Esophagus (tissue), 2 donors: ENCODE measurements around the gene POR. TPM values are rescaled to one million over a fixed set of nuclear protein-coding genes. Genes with fewer than 3 reads are reported as not detected.

ENCODE experiments used
- H3K27ac ChIP-seq, 2 donors: one replicate each; pipeline ENCODE4 v1.5.1; 2013; ENCODE audit warnings: low read depth in 2 of 2, mild to moderate bottlenecking in 2 of 2, inconsistent platforms in 1 of 2, low read length in 1 of 2, moderate library complexity in 1 of 2
- H3K27me3 ChIP-seq, 2 donors: one replicate each; pipeline ENCODE4 v1.6.1; 2013; ENCODE audit warnings: low read length in 2 of 2, control low read depth in 1 of 2, mild to moderate bottlenecking in 1 of 2; ENCODE audit not compliant: insufficient read depth in 2 of 2, control insufficient read depth in 1 of 2
- H3K36me3 ChIP-seq, 2 donors: one replicate each; pipeline ENCODE4 v1.6.1; 2013; ENCODE audit warnings: low read length in 1 of 2; ENCODE audit not compliant: control insufficient read depth in 2 of 2, insufficient read depth in 2 of 2
- H3K4me1 ChIP-seq, 2 donors: one replicate each; pipeline ENCODE4 v1.6.1; 2013; ENCODE audit warnings: low read length in 1 of 2; ENCODE audit not compliant: control insufficient read depth in 2 of 2, insufficient read depth in 2 of 2
- H3K4me3 ChIP-seq, 2 donors: one replicate each; pipeline ENCODE4 v1.5.1; 2013; ENCODE audit warnings: low read length in 2 of 2, mild to moderate bottlenecking in 2 of 2, low read depth in 1 of 2, moderate library complexity in 1 of 2
- H3K9me3 ChIP-seq, 2 donors: one replicate each; pipeline ENCODE4 v1.6.1; 2013; ENCODE audit warnings: mild to moderate bottlenecking in 2 of 2, low read depth in 1 of 2, low read length in 1 of 2, moderate library complexity in 1 of 2; ENCODE audit not compliant: control insufficient read depth in 2 of 2, insufficient read depth in 1 of 2
- WGBS, 2 donors: extraction: QIAGEN DNeasy Blood & Tissue Kit; methylation state at CpG; one replicate each; pipeline ENCODE4 v1.1.7; 2013; 5-methylcytosine and 5-hydroxymethylcytosine counted together
- polyA plus RNA-seq, 2 donors: library from polyadenylated mRNA; stranded (reverse); fragments of 200-250 nt; gene quantifications; one replicate each; pipeline ENCODE4 v1.2.3, GENCODE V29; 2013
- donor health status: healthy with polysubstance abuse.
- donor health status: Bipolar disorder and iron deficiency.

POR gene
- polyA plus RNA-seq, 2 donors, result 94.5 to 102 TPM

DNA sequence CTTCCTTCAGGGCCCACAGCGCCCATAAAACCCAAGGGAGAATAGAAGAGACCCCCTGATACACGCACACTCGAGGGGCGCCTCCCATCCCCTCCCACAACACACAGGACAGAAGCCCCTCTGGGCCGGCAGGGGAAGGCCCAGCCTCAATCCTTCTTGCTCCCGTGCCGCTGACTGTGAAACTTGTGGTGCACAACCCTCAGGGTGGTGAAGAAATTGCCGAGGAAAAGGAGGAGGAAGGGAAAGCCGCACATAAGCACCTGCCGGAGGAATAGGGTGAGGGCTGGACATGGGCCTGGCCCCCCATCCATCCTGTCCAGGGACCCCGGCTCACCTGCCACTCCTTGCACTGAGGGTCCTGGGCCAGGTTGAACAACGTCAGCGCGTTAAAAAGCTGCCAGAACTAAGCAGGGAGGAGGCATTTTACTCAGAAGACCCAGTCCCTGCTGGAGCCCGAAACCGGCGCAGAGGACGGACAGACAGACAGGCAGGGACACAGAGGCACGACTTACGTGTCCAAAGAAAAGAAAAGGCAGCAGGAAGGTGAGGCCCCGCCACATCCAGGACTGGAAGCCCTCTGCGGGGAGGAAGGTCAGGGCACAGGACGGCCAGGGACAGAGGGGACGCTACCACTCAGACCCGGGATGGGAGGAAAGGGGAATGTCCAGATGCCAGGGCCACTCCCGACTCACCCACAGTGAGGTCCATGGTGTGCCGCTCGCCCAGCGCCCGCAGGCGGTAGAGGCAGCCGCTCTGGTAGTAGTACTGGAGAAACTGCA is 72.3 kb downstream of the POR start:
- no peaks in the 10 kb centered on the region for H3K27me3 ChIP-seq
- H3K27ac ChIP-seq, result no peak overlapping the region
- peaks cover 2 to 12% of the 10 kb centered on the region in 2 donors for H3K4me1 ChIP-seq
- no peak overlapping the region for H3K4me3 ChIP-seq
- peaks cover 8 to 51% of the 10 kb centered on the region in 2 donors for H3K36me3 ChIP-seq
- H3K9me3 ChIP-seq, result no peaks in the 10 kb centered on the region
- 91% methylated on average over 32 of the region's 32 CpGs for WGBS, 2 donors

DNA sequence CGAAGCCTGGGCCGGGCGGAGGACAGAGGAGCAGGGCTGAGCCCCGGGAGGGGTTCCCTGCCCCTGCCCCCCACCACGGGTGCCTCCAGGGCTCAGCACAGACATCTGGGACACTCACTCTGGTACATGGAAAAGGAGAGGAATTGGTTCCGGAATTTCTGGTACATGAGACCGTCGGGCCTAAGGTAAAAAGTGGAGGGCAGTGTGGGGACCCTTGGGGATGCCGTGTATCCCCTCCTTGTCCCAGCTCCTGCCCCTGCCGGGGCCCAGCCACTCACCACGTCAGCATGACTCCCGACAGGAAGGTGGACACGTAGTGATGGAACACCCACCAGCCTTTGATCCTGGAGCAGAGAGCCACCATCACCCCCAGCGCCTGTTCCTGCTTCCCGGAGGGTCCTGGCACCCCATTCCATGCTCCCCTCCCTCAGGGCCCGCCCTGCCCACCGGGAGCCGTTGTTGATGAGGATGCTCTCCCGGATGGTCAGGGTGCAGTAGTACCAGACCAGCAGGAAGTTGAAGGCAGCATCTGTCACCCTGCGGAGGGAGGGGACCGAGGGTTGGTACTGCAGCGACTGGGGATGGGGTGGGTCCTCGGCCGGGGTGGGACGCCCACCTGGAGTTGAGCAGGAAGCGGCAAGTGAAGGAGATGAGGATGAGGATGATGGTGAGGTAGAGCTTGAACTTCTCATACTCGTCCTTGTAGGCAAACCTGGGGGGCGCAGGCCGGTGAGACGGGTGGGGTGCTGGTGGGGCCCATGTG is 73.0 kb downstream of the POR start:
- peak overlapping the region in 1 of 2 donors; percentile 8 for H3K27ac ChIP-seq
- 87% methylated on average over 29 to 30 of the region's 30 CpGs for WGBS, 2 donors
- H3K9me3 ChIP-seq, result no peaks in the 10 kb centered on the region
- H3K36me3 ChIP-seq, result peaks cover 8 to 48% of the 10 kb centered on the region in 2 donors
- H3K4me1 ChIP-seq, result peaks cover 0 to 9% of the 10 kb centered on the region in 2 donors
- H3K27me3 ChIP-seq, result no peaks in the 10 kb centered on the region
- no peak overlapping the region for H3K4me3 ChIP-seq

DNA sequence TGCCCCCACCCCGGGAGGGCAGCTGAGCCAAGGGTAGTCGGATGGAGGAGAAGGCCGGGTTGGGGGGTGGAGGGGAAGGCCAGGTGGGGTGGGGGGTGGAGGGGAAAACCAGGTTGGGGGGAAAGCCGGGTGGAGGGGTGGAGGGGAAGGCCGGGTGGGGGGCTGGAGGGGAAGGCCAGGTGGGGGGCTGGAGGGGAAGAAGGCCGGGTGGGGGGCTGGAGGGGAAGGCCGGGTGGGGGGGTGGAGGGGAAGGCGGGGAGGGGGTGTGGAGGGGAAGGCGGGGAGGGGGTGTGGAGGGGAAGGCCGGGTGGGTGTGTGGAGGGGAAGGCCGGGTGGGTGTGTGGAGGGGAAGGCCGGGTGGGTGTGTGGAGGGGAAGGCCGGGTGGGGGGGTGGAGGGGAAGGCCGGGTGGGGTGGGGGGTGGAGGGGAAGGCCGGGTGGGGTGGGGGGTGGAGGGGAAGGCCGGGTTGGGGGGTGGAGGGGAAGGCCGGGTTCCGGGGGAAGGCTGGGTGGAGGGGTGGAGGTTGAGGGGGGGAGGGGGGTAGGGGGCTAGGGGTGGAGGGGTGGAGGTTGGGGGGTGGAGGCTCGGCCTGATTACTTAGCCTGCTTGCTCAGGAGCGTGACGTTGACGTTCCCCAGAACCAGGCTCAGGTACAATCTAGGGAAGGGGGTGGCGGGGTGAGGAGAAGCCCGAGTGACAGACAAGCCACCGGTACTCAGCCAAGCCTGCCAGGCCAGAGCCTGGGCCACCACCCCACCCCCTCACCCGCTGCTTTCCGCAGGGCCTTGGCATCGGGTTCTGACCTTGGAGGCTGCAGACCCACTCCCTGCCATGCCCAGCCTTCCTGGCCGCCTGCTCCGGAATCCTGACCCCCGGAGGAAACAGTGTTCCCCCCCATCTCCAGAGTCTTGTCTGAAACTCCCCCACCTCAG is 73.9 kb downstream of the POR start:
- Histone ChIP-seq H3K36me3 (peaks cover 8 to 42% of the 10 kb centered on the region in 2 donors), H3K9me3 (no peaks in the 10 kb centered on the region), H3K27me3 (no peaks in the 10 kb centered on the region), H3K4me1 (peaks cover 0 to 16% of the 10 kb centered on the region in 2 donors), H3K27ac (peak overlapping the region in 1 of 2 donors; percentile 35), H3K4me3 (no peak overlapping the region)
- WGBS, 2 donors, result 49 to 52% methylated on average over 15 to 16 of the region's 31 CpGs

GRCh38 chr7:75989500-75990388 is 74.8 kb downstream of the POR start:
- Histone ChIP-seq H3K27me3 (no peaks in the 10 kb centered on the region), H3K27ac (peak overlapping the region in 1 of 2 donors; percentile 51), H3K9me3 (no peaks in the 10 kb centered on the region), H3K36me3 (peaks cover 8 to 33% of the 10 kb centered on the region in 2 donors), H3K4me1 (peaks cover 0 to 18% of the 10 kb centered on the region in 2 donors), H3K4me3 (no peak overlapping the region)
- WGBS, 2 donors, result 48 to 56% methylated on average over 21 of the region's 21 CpGs

- H3K4me1 ChIP-seq, result peaks cover 0 to 17% of the 10 kb centered on the region in 2 donors
- WGBS, 2 donors, result 95 to 96% methylated on average over 9 of the region's 9 CpGs
- no peak overlapping the region for H3K27ac ChIP-seq
- peaks cover 6 to 20% of the 10 kb centered on the region in 2 donors for H3K36me3 ChIP-seq
- no peak overlapping the region for H3K4me3 ChIP-seq
- no peaks in the 10 kb centered on the region for H3K27me3 ChIP-seq
- H3K9me3 ChIP-seq, result no peaks in the 10 kb centered on the region
Measured at GRCh38 chr7:75991531-75992082, 76.7 kb downstream of the POR start.

DNA sequence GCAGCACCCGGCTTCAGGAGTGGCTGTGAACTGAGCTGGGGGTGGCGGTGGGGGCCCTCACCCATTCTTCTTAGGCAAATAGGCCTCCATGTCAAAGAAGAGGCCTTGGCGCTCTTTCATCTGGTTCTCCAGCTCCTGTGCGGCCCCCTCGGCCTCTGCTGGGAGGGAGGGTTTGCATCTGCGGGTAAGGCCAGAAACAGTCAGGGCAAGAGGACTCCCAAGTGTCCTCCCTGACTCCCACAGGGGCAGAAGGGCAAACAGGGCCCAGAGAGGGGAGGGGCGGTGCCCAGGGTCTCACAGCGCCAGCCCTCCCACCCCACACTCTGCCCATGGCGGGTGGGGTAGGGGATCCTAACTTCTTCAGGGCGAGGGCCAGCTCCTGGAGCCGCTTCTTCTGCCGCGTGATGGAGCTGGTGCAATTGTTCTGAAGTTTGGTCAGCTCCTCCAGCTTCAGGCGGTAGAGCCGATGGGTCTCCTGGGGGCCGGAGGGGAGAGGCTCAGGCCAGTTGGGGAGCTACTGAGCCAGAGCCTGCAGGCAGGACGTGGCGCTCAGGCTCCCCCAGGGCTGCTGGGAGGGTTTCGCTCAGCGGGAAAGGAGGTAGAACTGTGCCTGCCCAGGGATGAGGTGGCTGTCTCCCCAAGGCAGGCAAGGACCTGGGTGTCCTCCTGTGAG is 77.3 kb downstream of the POR start:
- Histone ChIP-seq H3K27ac (peak overlapping the region in 1 of 2 donors; percentile 2), H3K27me3 (no peaks in the 10 kb centered on the region), H3K4me3 (no peak overlapping the region), H3K4me1 (peaks cover 0 to 17% of the 10 kb centered on the region in 2 donors), H3K36me3 (peaks cover 2 to 18% of the 10 kb centered on the region in 2 donors), H3K9me3 (no peaks in the 10 kb centered on the region)
- 85 to 88% methylated on average over 20 of the region's 20 CpGs for WGBS, 2 donors

DNA sequence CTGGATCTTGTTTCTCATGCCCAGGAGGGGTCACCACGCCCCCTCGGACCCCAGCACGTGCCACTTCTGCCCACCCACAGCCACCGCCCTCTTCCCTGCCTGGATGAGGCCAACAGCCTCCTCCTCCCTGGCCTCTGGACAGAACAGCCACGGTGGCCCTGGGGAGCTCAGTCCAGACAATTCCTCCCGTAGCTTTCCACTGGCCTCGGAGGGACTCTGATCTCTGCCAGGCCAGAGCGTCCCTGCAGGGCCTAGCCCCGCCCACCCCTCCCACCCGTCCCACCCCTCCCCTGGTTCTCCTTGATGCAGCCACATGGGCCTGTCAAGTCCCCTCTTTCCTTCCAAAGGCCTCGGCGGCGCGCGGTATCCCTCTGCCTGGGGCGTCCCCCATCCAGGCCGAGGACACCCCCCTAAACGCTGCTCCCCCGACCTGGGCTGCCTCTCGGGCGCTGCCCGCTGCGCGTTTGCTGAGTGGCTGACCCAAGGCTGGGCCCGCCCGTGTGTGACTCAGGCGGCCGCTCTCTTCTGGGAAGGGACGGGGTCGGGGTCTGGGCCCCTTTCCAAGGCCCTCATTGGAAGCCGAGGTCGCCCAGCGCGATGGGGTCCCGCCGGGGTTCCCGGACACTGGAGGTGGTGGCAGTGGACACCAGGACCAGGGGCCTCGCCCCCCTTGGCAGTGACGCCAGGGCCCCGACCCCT is 78.9 kb downstream of the POR start:
- H3K9me3 ChIP-seq, result no peaks in the 10 kb centered on the region
- H3K4me1 ChIP-seq, result peaks cover 0 to 17% of the 10 kb centered on the region in 2 donors
- peaks cover 2 to 8% of the 10 kb centered on the region in 2 donors for H3K36me3 ChIP-seq
- H3K27ac ChIP-seq, result peak overlapping the region; percentile 88 to 91
- no peaks in the 10 kb centered on the region for H3K27me3 ChIP-seq
- 3 to 4% methylated on average over 40 of the region's 40 CpGs for WGBS, 2 donors
- peak overlapping the region; percentile 72 to 91 for H3K4me3 ChIP-seq
